Neural progenitor cell (in vitro differentiated cells): ENCODE results near the gene LSM14B. TPM values are rescaled to one million over a fixed set of nuclear protein-coding genes. Genes with fewer than 3 reads are reported as not detected.

Source experiments
- DNase-seq: peaks from one replicate; pipeline ENCODE4 v3.0.0-alpha.2; 2016; ENCODE audit warnings: low spot score
- H2AFZ ChIP-seq: fragments of 200-600 bp; sonication (generic); replicated peaks from 2 replicates; pipeline ENCODE4 v1.6.1; 2016; ENCODE audit warnings: antibody characterized with exemption
- H3F3A ChIP-seq: fragments of 200-600 bp; sonication (generic); 2 replicates; pipeline ENCODE4 v1.6.1; 2016; ENCODE audit warnings: antibody characterized with exemption, low read depth
- H3K27ac ChIP-seq: fragments of 200-600 bp; sonication (generic); 2 replicates; pipeline ENCODE4 v1.5.1; 2016; ENCODE audit warnings: mild to moderate bottlenecking
- H3K27me3 ChIP-seq: fragments of 200-600 bp; sonication (generic); 2 replicates; pipeline ENCODE4 v1.6.1; 2016; ENCODE audit warnings: mild to moderate bottlenecking, moderate library complexity
- H3K36me3 ChIP-seq: fragments of 200-600 bp; sonication (generic); 2 replicates; pipeline ENCODE4 v1.5.1; 2016
- H3K4me1 ChIP-seq: fragments of 200-600 bp; sonication (generic); 2 replicates; pipeline ENCODE4 v1.6.1; 2016; ENCODE audit warnings: mixed run types
- H3K4me2 ChIP-seq: fragments of 200-600 bp; sonication (generic); 2 replicates; pipeline ENCODE4 v1.6.1; 2016
- H3K4me3 ChIP-seq: fragments of 200-600 bp; sonication (generic); 2 replicates; pipeline ENCODE4 v1.5.1; 2016
- H3K79me2 ChIP-seq: fragments of 200-600 bp; sonication (generic); 2 replicates; pipeline ENCODE4 v1.6.1; 2016; ENCODE audit warnings: low read depth
- H3K9ac ChIP-seq: fragments of 200-600 bp; sonication (generic); 2 replicates; pipeline ENCODE4 v1.6.1; 2016
- H3K9me3 ChIP-seq: fragments of 200-600 bp; sonication (generic); 2 replicates; pipeline ENCODE4 v1.5.1; 2016; ENCODE audit warnings: low read depth
- H4K20me1 ChIP-seq: fragments of 200-600 bp; sonication (generic); 2 replicates; pipeline ENCODE4 v1.6.1; 2016; ENCODE audit warnings: low read depth
- H3K27ac Mint-ChIP-seq: 3 replicates; pipeline ENCODE4 v1.8.0; 2021; ENCODE audit warnings: mixed read lengths
- H3K27me3 Mint-ChIP-seq: 2 replicates; pipeline ENCODE4 v1.8.0; 2022; ENCODE audit warnings: low read depth, mild to moderate bottlenecking, inconsistent platforms, moderate library complexity, mixed read lengths; ENCODE audit not compliant: insufficient read depth
- H3K36me3 Mint-ChIP-seq: 3 replicates; pipeline ENCODE4 v1.8.0; 2021; ENCODE audit warnings: mixed read lengths
- H3K4me1 Mint-ChIP-seq: 3 replicates; pipeline ENCODE4 v1.8.0; 2021; ENCODE audit warnings: mixed read lengths
- H3K4me3 Mint-ChIP-seq: 3 replicates; pipeline ENCODE4 v1.8.0; 2021; ENCODE audit warnings: mild to moderate bottlenecking, moderate library complexity, mixed read lengths
- H3K9me3 Mint-ChIP-seq: 3 replicates; pipeline ENCODE4 v1.8.0; 2020; ENCODE audit warnings: mixed read lengths
- EZH2 ChIP-seq: fragments of 200-600 bp; sonication (generic); IDR thresholded peaks from 2 replicates; pipeline ENCODE4 v1.6.1; 2017; ENCODE audit warnings: antibody characterized with exemption, mild to moderate bottlenecking, moderate library complexity
- EZH2phosphoT487 ChIP-seq: fragments of 200-600 bp; sonication (generic); IDR thresholded peaks from 2 replicates; pipeline ENCODE4 v1.6.1; 2017; ENCODE audit warnings: antibody characterized with exemption
- total RNA-seq: library from RNA; depleted of rRNA; stranded (reverse); fragments of >200 nt; gene quantifications from 2 replicates; pipeline ENCODE4 v1.2.3, GENCODE V29; 2015; ENCODE audit warnings: low replicate concordance
- TF ChIP-seq, protein P1 (sequence below): fragments of 200-600 bp; sonication (generic); IDR thresholded peaks from 2 replicates; pipeline ENCODE4 v1.5.1; 2017; ENCODE audit warnings: antibody characterized with exemption, mild to moderate bottlenecking

LSM14B gene
- total RNA-seq, 1 donor from 2014 or later, result 52.6 TPM

DNA sequence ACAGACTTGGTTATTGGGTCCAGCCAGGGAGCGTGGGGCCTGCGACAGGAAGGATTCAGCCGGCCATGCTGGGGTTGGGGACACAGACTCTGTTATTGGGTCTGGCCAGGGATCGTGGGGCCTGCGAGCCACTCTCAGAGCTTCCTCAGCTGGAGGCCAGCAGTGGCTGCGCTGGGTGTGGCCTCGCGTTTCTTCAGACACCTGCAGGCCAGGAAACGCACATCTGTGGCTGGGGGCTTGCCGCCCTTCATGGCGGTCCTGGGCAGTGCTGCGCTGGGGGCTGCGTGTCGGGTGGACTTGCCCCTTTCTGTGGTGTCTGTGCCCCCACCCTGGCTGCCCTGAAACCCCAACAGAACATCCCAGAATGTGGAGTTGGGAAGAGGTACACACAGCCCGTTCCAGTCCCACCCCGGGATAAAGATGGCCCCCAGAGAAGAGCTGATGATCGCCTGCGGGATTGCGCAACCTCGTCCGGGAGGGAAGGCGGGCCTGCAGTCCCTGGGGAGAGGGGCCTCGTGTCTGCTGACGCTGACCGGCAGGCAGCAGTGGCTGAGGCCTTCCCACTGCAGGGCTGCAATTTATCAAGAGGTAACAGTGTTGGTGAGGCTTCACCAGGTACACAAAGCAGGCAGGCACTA, 43.6 kb downstream of the LSM14B start:
- no peaks in the 10 kb centered on the region for H3F3A ChIP-seq
- DNase-seq, result no peak
- H3K79me2 ChIP-seq, result no peaks in the 10 kb centered on the region
- no peak overlapping the region for H3K27ac ChIP-seq
- no peak overlapping the region for H3K4me2 ChIP-seq
- Mint-ChIP-seq H3K27ac (no peak overlapping the region), H3K36me3 (peaks cover 8% of the 10 kb centered on the region), H3K4me1 (no peaks in the 10 kb centered on the region), H3K4me3 (no peak overlapping the region), H3K27me3 (peaks cover 5% of the 10 kb centered on the region), H3K9me3 (no peaks in the 10 kb centered on the region)
- H2AFZ ChIP-seq, result no peak overlapping the region
- no peaks in the 10 kb centered on the region for H3K36me3 ChIP-seq
- H3K4me1 ChIP-seq, result no peaks in the 10 kb centered on the region
- H3K4me3 ChIP-seq, result no peak overlapping the region
- H3K27me3 ChIP-seq, result no peaks in the 10 kb centered on the region
- TF ChIP-seq, protein P1, sequence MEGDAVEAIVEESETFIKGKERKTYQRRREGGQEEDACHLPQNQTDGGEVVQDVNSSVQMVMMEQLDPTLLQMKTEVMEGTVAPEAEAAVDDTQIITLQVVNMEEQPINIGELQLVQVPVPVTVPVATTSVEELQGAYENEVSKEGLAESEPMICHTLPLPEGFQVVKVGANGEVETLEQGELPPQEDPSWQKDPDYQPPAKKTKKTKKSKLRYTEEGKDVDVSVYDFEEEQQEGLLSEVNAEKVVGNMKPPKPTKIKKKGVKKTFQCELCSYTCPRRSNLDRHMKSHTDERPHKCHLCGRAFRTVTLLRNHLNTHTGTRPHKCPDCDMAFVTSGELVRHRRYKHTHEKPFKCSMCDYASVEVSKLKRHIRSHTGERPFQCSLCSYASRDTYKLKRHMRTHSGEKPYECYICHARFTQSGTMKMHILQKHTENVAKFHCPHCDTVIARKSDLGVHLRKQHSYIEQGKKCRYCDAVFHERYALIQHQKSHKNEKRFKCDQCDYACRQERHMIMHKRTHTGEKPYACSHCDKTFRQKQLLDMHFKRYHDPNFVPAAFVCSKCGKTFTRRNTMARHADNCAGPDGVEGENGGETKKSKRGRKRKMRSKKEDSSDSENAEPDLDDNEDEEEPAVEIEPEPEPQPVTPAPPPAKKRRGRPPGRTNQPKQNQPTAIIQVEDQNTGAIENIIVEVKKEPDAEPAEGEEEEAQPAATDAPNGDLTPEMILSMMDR, result no peak
- TF ChIP-seq EZH2phosphoT487, result no peak
- no peak for TF ChIP-seq EZH2
- no peak overlapping the region for H3K9ac ChIP-seq
- no peaks in the 10 kb centered on the region for H4K20me1 ChIP-seq
- H3K9me3 ChIP-seq, result no peaks in the 10 kb centered on the region

DNA sequence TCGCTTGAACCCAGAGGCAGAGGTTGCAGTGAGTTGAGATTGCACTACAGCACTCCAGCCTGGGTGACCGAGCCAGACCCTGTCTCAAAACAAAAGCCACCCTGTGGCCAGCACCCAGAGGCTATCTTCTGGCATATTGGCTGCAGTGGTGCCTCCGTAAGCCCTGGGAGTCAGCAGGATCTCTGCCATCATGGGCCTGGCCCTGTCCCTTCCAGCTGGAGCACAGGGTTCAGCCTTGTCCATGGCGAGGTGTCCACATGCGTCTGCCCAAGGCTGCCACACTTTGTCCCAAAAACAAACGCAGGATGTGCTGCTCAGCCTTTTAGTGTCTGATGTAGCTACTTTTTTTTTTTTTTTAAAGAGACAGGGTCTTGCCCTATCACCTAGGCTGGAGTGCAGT, 45.2 kb downstream of the LSM14B start:
- no peaks in the 10 kb centered on the region for H3F3A ChIP-seq
- H4K20me1 ChIP-seq, result no peaks in the 10 kb centered on the region
- H3K4me2 ChIP-seq, result no peak overlapping the region
- H3K9me3 ChIP-seq, result no peaks in the 10 kb centered on the region
- no peaks in the 10 kb centered on the region for H3K4me1 ChIP-seq
- no peaks in the 10 kb centered on the region for H3K27me3 ChIP-seq
- Mint-ChIP-seq H3K27ac (no peak overlapping the region), H3K36me3 (peaks cover 8% of the 10 kb centered on the region), H3K4me1 (no peaks in the 10 kb centered on the region), H3K4me3 (no peak overlapping the region), H3K9me3 (no peaks in the 10 kb centered on the region), H3K27me3 (peaks cover 5% of the 10 kb centered on the region)
- TF ChIP-seq, protein P1, result no peak
- TF ChIP-seq EZH2phosphoT487 (no peak), EZH2 (no peak)
- DNase-seq, result no peak
- no peak overlapping the region for H3K27ac ChIP-seq
- H3K4me3 ChIP-seq, result no peak overlapping the region
- no peaks in the 10 kb centered on the region for H3K79me2 ChIP-seq
- H2AFZ ChIP-seq, result no peak overlapping the region
- no peak overlapping the region for H3K9ac ChIP-seq
- H3K36me3 ChIP-seq, result no peaks in the 10 kb centered on the region

DNA sequence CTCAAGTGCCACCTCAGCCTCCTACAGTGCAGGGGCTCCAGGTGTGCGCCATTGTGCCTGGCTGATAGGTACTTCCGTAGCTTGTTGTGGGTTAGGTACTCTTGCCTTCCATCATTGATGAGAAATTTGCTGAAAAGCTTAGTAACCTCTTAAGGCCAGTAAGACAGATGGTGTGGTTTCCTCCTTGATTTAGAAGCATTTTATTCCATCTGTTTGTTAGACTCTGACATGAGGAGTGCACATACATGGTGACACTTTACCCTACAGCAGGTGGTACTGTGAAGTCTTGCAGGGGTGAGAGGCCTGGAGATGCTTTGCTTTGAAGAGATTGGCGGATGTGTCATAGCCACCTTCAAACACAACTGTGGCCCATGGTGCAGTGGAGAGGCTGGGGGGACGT, 45.8 kb downstream of the LSM14B start:
- peaks cover 8% of the 10 kb centered on the region for H3K36me3 Mint-ChIP-seq
- no peak overlapping the region for H3K27ac Mint-ChIP-seq
- no peak overlapping the region for H2AFZ ChIP-seq
- peaks cover 5% of the 10 kb centered on the region for H3K27me3 Mint-ChIP-seq
- H3K27ac ChIP-seq, result no peak overlapping the region
- H3F3A ChIP-seq, result no peaks in the 10 kb centered on the region
- no peak overlapping the region for H3K4me3 Mint-ChIP-seq
- no peaks in the 10 kb centered on the region for H3K4me1 ChIP-seq
- H3K4me3 ChIP-seq, result no peak overlapping the region
- no peak overlapping the region for H3K9ac ChIP-seq
- no peaks in the 10 kb centered on the region for H3K36me3 ChIP-seq
- DNase-seq, result no peak
- no peaks in the 10 kb centered on the region for H3K4me1 Mint-ChIP-seq
- no peak overlapping the region for H3K4me2 ChIP-seq
- H3K9me3 Mint-ChIP-seq, result no peaks in the 10 kb centered on the region
- no peaks in the 10 kb centered on the region for H3K9me3 ChIP-seq
- TF ChIP-seq EZH2phosphoT487 (no peak), EZH2 (no peak)
- TF ChIP-seq, protein P1, result no peak
- no peaks in the 10 kb centered on the region for H3K27me3 ChIP-seq
- no peaks in the 10 kb centered on the region for H4K20me1 ChIP-seq
- H3K79me2 ChIP-seq, result no peaks in the 10 kb centered on the region
